GM12892 (cell line): Measurements from ENCODE around the gene NLRC5.
"Not testable (repeated sequence)": the region's sequence is repeated elsewhere in the genome, so short reads cannot be mapped to it uniquely, and the experiment has no call there.

ENCODE experiments used
- DNase-seq: peaks from one replicate; pipeline ENCODE4 v3.0.0; 2011; ENCODE audit not compliant: insufficient read length
- FAIRE-seq: peaks from 2 replicates; lab custom pipeline; 2011; peaks lifted over from hg19 to GRCh38; lab: Jason Lieb, UNC
- POLR2A ChIP-seq: IDR thresholded peaks from 2 replicates; pipeline ENCODE4 v1.6.1; 2011; ENCODE audit warnings: low read depth, low read length, control low read depth
- POLR2AphosphoS5 ChIP-seq: IDR thresholded peaks from 2 replicates; pipeline ENCODE4 v1.6.1; 2011; ENCODE audit warnings: low read depth, low read length, control low read depth
- TAF1 ChIP-seq: IDR thresholded peaks from 2 replicates; pipeline ENCODE4 v1.6.1; 2011; ENCODE audit warnings: low read depth, mild to moderate bottlenecking, control low read depth, low read length, borderline replicate concordance

NLRC5 gene

GRCh38 chr16:57064995-57065394, 75.6 kb downstream of the NLRC5 start:
- TF ChIP-seq POLR2AphosphoS5 = no peak
- TF ChIP-seq TAF1 = no peak
- no peak for TF ChIP-seq POLR2A
- FAIRE-seq (no peak), DNase-seq (no peak)

DNA sequence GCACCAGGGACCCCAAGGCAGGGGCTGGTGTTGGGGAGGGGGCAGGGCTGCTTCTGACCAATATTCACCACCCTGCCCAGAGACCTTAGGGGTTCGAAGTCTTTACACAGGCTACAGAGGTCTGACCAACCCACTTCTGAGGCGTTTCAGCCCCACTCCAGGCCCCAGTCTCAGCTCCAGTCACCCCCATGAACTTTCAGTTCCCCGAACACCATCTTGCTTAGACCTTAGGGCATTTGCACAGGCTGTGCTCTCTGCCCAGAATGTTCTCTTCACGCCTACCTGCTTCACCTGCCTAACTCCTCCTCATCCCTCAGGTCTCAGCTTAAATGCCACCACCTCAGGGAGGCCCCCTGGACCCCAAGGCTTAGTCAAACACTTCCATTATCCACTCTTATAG, 77.3 kb downstream of the NLRC5 start:
- no peak for DNase-seq
- peak; percentile 59 for TF ChIP-seq POLR2AphosphoS5
- TF ChIP-seq POLR2A = no peak
- no peak for FAIRE-seq

DNA sequence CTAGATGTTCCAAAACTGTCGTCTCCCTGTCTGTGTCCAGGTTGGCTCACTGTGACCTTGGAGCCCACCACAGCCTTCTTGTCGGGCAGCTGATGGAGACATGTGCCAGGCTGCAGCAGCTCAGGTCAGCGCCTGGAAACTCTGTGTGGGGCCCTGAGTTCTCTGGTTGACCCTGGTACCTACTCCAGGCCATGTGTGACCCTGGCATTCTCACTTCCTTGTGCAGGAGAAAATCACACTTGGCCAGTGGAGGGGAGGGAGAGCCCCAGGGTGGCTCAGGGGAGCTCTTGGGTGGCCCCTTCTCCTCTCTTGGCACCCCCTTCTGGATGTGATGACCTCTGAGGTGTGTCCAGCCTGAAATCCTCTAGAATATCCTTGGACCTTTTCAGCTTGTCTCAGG, 78.0 kb downstream of the NLRC5 start:
- DNase-seq = no peak
- TF ChIP-seq TAF1 = no peak
- no peak for TF ChIP-seq POLR2A
- no peak for TF ChIP-seq POLR2AphosphoS5
- peak; percentile 38 for FAIRE-seq

GRCh38 chr16:57069053-57069452, 79.7 kb downstream of the NLRC5 start:
- no peak for TF ChIP-seq TAF1
- no peak for TF ChIP-seq POLR2AphosphoS5
- TF ChIP-seq POLR2A = no peak
- no peak for FAIRE-seq
- DNase-seq = no peak

- DNase-seq (no peak), FAIRE-seq (peak; percentile 30)
Measured at GRCh38 chr16:57069635-57070370, 80.4 kb downstream of the NLRC5 start.

DNA sequence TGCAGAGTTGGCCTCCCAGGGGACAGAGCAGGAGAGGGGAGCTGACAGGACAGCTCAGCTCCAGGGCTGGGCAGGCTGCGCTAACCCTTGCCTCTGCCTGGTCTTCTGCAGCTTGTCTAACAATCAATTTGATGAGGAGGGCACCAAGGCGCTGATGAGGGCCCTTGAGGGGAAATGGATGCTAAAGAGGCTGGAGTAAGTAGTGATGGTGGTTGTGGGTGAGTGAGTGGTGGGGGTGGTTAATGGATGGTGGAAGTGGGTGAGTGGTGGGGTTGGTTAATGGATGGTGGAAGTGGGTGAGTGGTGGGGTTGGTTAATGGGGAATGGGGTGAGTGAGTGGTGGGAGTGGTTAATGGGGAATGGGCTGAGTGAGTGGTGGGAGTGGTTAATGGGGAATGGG, 81.1 kb downstream of the NLRC5 start:
- FAIRE-seq = no peak
- TF ChIP-seq POLR2A (no peak; the same call in 1 of the 2 replicates), TAF1 (no peak), POLR2AphosphoS5 (no peak)
- no peak for DNase-seq

More at GRCh38 chr16:57069635-57070370, 80.4 kb downstream of the NLRC5 start:
- no peak; the same call in 1 of the 2 replicates for TF ChIP-seq POLR2A
- no peak for TF ChIP-seq TAF1
- TF ChIP-seq POLR2AphosphoS5 = peak; percentile 22; the same call in 1 of the 2 replicates

DNA sequence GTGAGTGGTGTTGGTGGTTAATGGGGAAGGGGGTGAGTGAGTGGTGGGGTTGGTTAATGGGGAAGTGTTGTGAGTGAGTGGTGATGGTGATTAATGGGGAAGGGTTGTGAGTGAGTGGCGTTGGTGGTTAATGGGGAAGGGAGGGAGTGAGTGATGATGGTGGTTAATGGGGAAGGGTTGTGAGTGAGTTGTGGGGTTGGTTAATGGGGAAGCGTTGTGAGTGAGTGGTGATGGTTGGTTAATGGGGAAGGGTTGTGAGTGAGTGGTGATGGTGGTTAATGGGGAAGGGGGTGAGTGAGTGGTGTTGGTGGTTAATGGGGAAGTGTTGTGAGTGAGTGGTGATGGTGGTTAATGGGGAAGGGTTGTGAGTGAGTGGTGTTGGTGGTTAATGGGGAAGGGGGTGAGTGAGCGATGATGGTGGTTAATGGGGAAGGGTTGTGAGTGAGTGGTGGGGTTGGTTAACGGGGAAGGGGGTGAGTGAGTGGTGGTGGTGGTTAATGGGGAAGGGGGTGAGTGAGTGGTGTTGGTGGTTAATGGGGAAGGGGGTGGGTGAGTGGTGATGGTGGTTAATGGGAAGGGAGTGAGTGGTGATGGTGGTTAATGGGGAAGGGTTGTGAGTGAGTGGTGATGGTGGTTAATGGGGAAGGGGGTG, 81.8 kb downstream of the NLRC5 start:
- FAIRE-seq, DNase-seq: not testable (repeated sequence)

DNA sequence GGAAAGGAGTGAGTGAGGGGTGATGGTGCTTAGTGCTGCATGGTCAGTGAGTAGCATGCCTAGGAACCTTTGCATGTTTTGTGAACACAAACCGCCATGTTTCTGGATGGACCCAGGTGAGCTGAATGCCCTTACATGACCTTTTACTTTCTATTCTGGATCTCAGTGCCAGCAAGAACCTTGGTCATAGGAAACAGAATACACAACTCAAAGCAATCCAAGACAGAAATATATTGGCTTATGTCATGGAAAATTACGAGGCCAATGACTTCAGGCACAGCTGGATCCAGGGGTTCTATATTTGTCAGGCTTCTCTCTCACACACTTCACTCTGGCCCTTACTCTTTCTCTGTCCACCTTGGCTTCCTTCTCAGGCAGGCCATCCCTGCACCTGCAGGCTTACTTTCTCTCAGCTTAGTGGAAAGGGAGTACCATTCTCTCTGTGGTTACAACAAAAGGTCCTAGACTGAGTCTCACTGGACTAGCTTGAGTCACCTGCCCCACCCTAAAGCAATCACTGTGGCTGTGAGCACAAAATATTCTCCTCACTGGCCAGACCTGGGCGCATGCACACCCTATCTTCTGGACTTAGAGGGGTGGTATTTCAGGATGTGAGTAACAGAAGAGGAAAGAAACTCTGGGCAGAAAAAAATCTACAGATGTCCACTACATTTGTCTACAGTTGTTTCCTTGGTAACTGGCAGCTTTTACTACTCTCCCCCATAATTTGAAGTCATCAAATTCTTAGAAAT, 82.7 kb downstream of the NLRC5 start:
- no peak for DNase-seq
- TF ChIP-seq TAF1 (no peak), POLR2AphosphoS5 (no peak), POLR2A (no peak)
- FAIRE-seq = peak; percentile 64

DNA sequence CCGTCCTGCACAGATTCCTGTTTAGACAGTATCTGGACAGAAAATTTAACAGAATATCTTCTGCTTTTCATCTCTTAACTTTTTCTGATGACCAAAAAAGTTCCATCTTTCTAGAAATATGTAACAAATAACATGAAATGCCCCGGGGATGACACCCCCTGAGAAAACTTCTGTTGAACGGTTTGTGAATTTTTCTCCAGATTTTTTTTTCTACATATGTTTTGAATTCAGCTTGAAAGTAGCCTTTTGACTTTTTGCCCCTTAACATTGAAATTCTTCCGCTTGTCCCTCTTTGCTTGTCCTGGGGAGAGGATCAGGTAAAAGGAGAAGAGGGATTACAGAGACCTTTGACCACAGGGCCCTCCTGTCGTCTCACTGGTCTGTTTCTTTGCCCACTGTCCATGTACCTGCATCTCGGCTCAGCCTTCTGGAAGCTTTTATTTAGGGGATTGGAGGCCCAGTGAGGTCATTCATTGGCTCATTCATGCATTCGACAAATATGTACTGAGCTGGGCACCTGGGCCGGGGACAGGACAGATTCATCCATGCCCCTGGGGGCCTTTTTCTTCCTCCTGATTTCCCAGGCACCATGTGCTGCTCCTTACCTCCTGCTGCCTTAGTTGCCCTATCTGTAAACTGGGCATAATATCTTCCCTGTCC, 83.4 kb downstream of the NLRC5 start:
- no peak for DNase-seq
- FAIRE-seq = no peak
- TF ChIP-seq TAF1 (no peak), POLR2A (no peak), POLR2AphosphoS5 (no peak)

GRCh38 chr16:57077714-57078113, 88.4 kb downstream of the NLRC5 start:
- no peak for FAIRE-seq
- TF ChIP-seq POLR2AphosphoS5 = no peak
- TF ChIP-seq POLR2A = no peak
- no peak for TF ChIP-seq TAF1
- no peak for DNase-seq

- TF ChIP-seq TAF1 = no peak
- no peak for TF ChIP-seq POLR2AphosphoS5
- TF ChIP-seq POLR2A = no peak
- FAIRE-seq (no peak), DNase-seq (no peak)
Measured at GRCh38 chr16:57081744-57082143, 92.4 kb downstream of the NLRC5 start.

GRCh38 chr16:57082664-57083063, 93.3 kb downstream of the NLRC5 start:
- TF ChIP-seq POLR2AphosphoS5 = no peak; the same call in 1 of the 2 replicates
- TF ChIP-seq POLR2A = no peak
- no peak for FAIRE-seq
- no peak for DNase-seq
